MV-4-11 (cell line): ENCODE results near the gene CNTFR.
A peak's percentile ranks its signal among the peaks of the same experiment; 100 is the strongest.

Experiments
- DNase-seq: peaks from one replicate; lab custom pipeline; 2025; lab: John Stamatoyannopoulos, UW

CNTFR gene

DNA sequence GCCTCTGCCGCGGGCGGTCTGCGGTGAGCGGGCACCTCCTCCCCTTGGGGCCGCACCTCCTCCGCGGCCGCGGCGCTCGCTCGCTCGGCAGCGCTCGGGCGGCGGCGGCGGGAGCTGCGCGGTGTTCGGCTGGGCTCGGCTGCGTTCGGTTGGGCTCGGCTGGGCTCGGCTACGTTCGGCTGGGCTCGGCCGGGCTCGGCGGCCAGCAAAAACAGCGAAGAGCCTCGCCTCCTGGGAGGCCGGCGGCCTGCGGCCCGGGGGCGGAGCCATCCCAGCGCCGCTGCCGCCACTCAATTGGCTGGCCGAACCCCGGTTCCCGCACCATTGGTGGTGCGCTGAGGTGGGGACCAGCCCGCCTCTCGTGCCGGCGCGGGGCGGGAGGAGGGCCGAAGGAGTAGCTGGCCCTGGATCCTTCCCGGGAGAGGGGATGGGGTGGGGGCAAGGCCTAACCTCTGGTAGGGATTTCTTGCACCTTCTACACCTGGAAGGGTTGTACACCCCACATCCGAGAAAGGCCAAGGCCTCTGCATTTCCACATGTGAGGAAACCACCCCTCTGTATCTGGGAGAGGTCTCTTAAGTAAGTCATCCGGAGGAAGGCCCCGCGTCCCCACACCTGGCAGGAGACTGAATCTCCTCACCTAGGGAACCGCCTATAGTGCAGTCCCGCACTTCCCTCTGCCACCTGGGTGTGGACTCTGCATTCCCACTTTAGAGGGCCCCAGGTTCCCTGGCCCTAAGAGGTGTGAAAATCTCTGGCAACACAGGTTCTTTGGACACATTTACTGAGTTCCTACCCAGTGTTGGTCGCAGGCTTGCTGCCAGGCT is 66.3 kb downstream of the CNTFR start, which contains the start of gene ENHO:
ENHO (minus strand) TSS at position 20 of the 827 bp plus-strand sequence. CDS start 1,295 bp downstream, outside the sequence.
- DNase-seq = peak; percentile 80

GRCh38 chr9:34522091-34522887 is 67.2 kb downstream of the CNTFR start:
- no peak for DNase-seq

DNA sequence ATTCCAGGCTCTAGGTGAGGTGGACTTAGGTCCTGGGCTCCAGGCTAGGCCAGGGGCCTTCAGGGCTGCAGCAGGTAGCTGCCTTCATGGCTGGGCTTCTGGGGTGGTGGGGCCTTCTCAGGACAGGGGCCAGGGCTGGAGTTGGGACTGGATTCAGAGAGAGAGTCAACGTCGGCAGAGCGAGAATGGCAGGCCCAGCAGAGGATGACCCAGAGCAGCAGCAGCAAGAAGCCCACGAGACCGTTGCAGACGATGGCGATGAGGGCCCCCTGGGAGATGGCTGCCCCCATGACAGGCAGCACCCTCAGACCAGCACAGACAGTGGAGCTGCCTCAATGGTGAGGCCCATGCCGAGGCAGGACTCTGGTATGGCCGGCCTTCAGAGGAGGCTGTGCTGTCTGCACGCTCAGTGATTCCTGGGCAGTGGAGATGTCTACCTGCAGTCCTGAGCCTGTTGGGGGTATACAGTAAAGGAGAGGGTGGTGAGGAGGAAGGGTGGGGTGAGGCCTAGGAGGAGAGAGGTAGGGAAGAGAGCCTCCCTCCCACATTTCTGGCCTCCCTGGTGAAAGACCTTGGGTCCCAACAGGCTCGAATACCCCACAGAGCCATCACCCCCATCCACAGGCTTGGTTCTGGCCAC is 68.0 kb downstream of the CNTFR start:
- no peak for DNase-seq

- peak; percentile 67 for DNase-seq
These were observed 68.8 kb downstream of the CNTFR start for GRCh38 chr9:34520505-34521385.

- no peak for DNase-seq
These were observed 69.4 kb downstream of the CNTFR start for GRCh38 chr9:34520096-34520495.

GRCh38 chr9:34519321-34520020 is 70.1 kb downstream of the CNTFR start:
- DNase-seq = no peak

GRCh38 chr9:34518896-34519295 is 70.6 kb downstream of the CNTFR start:
- peak; percentile 65 for DNase-seq

DNA sequence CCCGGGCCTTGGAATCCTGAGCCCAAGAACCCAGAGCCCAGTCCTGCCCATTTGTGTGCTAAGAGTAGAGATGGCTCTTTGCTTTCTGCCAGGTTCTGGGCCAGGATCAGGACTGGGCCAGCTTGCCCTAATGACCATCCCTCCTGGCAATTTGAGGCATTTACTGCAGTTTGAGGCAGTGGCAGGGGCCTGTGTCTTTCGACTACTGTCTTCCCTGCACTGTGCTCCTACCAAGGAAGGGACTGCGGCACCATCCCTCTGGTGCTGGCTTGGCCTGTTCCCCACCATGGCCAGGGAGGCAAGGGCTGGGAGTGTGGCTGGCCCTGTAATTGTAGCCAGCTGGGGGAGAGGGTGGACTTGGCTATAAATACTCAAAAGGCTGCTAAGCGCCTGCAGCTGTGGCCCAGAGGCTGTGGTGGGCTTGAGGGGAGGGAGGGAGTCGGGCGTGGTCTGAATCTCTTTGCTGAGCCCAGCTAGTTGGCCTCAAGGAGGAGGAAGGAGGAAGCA is 71.4 kb downstream of the CNTFR start:
- peak; percentile 67 for DNase-seq

DNA sequence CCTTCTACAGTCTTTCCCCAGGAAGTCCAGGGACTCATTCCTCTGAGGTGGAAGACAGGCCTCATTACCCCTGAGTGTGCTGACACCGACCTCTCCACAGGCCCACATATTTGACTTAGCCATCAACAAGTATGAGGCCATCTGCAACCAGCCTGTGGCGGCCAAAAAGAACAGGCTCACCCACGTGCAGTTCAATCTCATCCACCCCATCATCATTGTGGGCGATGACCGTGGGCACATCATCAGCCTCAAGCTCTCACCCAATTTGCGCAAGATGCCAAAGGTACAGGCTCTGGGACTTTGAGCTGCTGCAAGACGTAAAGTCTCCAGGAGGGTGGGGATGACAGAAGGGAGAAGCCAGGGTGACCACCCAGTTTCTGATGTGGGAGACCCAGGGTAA is 72.3 kb downstream of the CNTFR start:
- no peak for DNase-seq

DNA sequence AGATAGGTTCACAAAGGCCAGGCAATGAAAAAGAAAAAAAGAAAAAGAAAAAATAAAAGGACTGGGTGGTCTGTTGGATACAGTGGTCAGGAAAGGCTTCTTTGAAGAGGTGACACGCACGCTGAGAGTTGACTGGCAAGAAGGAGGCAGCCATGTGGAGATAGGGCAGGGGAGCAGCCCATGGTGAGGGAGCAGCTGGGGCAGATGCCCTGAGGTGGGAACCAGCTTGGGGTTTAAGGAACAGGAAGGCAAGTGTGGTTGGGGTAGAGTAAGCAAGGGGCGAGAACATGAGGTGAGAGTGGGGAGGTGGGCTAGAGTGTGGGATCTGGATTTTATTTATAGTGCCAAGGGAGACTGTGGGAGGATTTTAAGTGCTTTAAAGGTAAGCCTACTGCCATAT is 73.6 kb downstream of the CNTFR start:
- no peak for DNase-seq

GRCh38 chr9:34514816-34515215 is 74.7 kb downstream of the CNTFR start:
- no peak for DNase-seq

GRCh38 chr9:34514401-34514800 is 75.1 kb downstream of the CNTFR start:
- DNase-seq = no peak

GRCh38 chr9:34513567-34514214 is 75.8 kb downstream of the CNTFR start:
- DNase-seq = no peak

GRCh38 chr9:34512131-34513078 is 77.1 kb downstream of the CNTFR start:
- DNase-seq = no peak

DNA sequence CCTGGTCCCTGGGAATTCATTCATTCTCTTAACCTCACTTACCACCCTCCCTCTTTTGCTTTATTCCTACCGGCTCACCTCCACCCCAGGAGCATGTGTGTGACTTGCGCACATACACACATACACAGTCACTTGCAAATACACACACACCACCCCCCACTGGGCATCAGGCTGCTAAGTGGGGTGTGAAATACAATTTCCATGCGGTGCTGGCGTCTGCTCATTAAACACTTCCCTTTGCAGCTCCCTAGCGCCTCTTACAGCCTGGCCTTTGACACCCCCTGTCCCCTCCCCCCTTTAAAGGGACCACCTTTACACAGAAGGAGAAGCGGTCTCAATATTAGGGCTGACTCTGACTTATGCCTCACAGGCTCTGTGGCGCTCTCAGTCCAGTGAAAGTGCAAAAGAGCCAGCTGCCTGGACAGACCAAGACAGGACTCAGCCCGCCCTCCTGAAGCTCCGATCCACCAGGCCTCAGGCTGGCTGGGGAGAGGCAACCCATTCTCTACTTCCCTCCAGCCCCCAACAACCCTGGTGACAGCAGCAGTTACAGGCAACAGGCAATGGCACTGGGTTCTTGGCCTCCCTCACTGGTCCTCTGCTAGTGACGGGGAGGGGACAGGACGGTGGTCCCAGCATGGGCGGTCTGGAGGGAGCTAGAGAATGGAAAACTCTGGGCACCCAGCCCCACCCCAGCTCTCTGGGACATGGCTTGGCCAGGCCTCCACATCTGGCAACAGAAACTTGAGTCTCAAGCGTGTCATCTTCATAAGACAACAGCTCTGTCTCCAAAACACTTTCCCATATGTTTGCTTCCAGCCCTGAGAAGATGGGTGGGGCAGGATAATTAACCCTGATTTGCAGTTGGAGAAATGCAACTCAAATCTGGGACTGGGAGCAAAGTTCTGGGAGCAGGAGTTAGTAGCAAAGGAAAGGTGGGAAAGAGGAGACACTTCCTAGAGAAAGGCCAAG is 78.7 kb downstream of the CNTFR start:
- no peak for DNase-seq

DNA sequence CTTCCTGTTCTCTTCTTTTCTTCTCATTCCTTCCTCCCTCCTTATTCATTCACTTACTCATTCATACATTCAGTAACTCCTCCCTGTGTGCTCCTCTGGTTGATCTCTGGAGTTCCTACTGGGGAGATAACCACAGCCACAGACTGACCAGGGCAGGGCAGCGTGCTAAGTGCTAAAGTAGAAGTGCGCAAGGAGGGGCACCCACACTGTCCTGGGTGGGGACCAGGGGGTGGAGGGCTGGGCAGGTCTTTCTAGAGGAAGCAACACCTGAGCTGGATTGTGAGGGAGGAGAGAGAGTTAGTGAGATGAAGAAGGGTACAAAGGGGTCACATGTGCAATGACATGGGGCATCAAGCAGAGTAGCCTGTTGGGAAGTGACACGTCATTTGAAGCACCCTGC is 80.6 kb downstream of the CNTFR start:
- DNase-seq = no peak

- no peak for DNase-seq
These were observed 81.1 kb downstream of the CNTFR start for GRCh38 chr9:34508463-34508862.

DNA sequence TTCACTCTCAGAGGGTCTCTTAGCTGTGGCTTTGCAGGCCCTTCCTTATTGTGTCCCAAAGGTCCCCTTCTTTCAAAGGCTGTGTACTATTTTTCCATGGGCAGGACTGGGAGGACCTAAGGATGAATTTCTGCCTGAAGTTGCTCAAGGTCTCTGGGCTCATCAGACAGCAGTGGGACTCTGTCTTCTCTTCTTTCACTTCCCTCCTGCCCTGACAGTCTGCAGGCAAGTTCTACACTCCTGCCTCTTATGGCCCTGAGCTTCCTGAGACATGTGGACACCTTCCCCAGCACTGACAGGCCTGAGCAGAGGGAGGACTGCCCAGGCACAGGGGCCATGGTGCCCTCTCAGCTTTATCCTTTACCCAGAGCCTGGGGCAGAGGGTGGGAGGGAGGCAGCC is 81.6 kb downstream of the CNTFR start:
- peak; percentile 60 for DNase-seq
